ENCODE results near the gene QSOX1. TPM values are rescaled to one million over a fixed set of nuclear protein-coding genes. Genes with fewer than 3 reads are reported as not detected.
A peak's percentile ranks its signal among the peaks of the same experiment; 100 is the strongest.
"Not testable (repeated sequence)": the region's sequence is repeated elsewhere in the genome, so short reads cannot be mapped to it uniquely, and the experiment has no call there.

QSOX1 gene, protein sequence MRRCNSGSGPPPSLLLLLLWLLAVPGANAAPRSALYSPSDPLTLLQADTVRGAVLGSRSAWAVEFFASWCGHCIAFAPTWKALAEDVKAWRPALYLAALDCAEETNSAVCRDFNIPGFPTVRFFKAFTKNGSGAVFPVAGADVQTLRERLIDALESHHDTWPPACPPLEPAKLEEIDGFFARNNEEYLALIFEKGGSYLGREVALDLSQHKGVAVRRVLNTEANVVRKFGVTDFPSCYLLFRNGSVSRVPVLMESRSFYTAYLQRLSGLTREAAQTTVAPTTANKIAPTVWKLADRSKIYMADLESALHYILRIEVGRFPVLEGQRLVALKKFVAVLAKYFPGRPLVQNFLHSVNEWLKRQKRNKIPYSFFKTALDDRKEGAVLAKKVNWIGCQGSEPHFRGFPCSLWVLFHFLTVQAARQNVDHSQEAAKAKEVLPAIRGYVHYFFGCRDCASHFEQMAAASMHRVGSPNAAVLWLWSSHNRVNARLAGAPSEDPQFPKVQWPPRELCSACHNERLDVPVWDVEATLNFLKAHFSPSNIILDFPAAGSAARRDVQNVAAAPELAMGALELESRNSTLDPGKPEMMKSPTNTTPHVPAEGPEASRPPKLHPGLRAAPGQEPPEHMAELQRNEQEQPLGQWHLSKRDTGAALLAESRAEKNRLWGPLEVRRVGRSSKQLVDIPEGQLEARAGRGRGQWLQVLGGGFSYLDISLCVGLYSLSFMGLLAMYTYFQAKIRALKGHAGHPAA
- 270 and 569 TPM in 2 replicates for total RNA-seq (2014; rRNA removed; shearing (Covaris generic); ENCODE audit: low replicate concordance)

DNA sequence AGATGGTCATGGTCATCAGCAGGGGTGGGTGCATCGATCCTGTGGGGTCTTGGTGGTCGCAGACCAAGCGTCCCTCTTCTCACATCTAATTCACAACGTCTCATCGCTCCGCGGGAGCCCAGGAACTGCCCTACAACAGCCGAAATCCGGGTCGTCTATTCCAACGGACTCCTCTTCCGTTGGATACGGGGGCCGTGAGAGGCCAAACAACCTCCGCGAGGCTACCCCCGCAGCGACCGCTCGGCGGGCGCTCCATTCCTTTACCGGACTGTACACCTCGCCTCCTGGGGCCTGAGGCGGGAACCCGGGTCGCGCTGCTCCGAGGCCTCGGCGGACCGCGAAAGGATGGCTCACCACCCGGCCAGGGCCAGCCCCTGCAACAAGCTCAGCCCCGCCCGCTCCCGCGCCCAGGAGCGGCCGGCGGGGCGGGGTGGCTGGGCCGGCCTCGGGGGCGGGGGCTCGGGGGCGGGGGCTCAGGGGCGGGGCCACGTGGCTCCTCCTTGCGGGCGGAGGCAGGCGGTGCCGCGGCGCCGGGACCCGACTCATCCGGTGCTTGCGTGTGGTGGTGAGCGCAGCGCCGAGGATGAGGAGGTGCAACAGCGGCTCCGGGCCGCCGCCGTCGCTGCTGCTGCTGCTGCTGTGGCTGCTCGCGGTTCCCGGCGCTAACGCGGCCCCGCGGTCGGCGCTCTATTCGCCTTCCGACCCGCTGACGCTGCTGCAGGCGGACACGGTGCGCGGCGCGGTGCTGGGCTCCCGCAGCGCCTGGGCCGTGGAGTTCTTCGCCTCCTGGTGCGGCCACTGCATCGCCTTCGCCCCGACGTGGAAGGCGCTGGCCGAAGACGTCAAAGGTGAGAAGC is at the start of gene QSOX1:
QSOX1 (plus strand) TSS at position 545 of the 857 bp plus-strand sequence; CDS start at position 584, 39 bp downstream.
- Histone ChIP-seq H3K4me3 (peak within 1 kb of the TSS; percentile 82), H3K27me3 (no peaks in the 10 kb centered on the region), H3K9me3 (no peaks in the 10 kb centered on the region), H3K36me3 (peaks cover 12% of the 10 kb centered on the region; the same call in 1 of the 2 replicates)
- DNase-seq: peak; percentile 92

DNA sequence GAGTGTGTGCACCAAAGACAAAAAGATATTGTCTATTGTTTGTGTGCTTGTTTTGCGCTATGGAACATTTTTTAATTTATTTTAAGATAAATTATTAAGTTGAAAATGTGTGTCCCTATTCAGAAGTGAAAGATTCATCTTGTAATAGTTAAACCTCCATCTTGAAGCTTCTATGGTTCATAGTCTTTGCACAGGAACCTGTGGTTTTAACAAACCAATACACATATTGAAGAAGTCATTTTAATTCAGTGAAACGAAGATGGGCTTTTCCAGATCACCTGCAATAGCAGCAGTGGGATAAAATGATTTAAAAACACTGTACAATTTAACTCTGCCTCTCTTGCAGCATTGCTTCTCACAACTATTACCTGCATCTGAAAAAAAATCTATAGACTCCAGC is 42.6 kb upstream of the QSOX1 start:
- no peaks in the 10 kb centered on the region for H3K27me3 ChIP-seq
- H3K9me3 ChIP-seq: no peaks in the 10 kb centered on the region
- H3K4me3 ChIP-seq: no peak overlapping the region
- no peak for DNase-seq
- peaks cover 25% of the 10 kb centered on the region for H3K36me3 ChIP-seq

DNA sequence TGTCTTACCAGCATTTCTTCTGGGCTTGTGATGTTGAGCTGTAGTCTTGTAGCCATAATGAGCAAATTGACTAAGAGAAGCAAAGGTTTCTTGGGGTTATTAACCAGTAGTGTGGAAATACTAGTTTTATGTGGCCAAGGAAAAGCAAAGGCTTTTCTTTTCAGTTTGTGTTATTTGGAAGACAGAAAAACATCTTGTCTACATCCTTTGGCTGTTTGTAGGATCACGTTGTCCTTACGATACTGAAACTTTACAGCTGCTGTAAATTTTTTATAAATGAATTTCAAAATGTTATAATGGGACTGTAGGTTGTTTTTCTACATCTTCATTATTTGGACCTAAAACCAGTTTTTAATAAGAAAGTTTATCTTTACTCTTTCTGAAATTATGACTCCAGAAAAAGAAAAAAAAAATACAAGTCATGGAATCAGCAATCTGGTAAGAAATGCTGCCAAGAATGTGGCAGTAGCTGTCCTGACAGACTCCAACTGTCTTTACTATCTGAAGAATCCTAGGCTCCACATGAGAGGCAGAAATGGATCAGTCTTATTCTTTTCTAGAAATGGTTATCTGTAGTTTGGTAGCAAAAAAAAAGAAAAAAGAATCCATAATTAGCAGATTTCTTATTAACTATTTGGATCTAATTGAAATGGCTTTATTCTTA is 41.6 kb upstream of the QSOX1 start:
- no peaks in the 10 kb centered on the region for H3K27me3 ChIP-seq
- no peak for DNase-seq
- H3K36me3 ChIP-seq: peaks cover 25% of the 10 kb centered on the region
- H3K4me3 ChIP-seq: no peak overlapping the region
- no peaks in the 10 kb centered on the region for H3K9me3 ChIP-seq

DNA sequence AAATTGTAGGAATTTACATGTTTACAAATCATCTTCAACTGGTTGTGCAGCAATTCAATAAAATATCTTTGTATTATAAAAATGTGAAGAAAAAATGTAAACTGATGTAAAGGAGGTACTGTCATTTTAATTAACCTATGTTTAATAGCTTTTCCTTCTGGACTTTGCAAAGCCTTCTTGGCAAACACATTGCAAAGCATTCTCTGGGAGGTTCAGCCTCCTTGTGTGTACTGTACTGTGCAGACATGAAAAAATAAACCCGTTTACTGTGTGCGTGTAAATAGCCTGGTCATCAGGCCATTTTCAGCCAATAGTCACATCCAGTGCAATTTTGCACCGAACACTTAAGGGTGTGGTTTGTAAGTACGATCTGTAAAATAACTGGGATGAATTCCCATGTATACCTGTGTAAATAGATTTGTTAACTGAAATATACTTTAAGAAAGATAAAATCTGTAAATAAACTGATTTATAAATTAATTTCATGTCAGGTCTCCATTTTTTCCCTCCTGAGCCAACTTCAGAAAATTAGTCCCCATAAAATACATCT is 40.2 kb upstream of the QSOX1 start:
- DNase-seq: no peak
- peaks cover 22% of the 10 kb centered on the region for H3K36me3 ChIP-seq
- H3K4me3 ChIP-seq: no peak overlapping the region
- H3K9me3 ChIP-seq: no peaks in the 10 kb centered on the region
- no peaks in the 10 kb centered on the region for H3K27me3 ChIP-seq

DNA sequence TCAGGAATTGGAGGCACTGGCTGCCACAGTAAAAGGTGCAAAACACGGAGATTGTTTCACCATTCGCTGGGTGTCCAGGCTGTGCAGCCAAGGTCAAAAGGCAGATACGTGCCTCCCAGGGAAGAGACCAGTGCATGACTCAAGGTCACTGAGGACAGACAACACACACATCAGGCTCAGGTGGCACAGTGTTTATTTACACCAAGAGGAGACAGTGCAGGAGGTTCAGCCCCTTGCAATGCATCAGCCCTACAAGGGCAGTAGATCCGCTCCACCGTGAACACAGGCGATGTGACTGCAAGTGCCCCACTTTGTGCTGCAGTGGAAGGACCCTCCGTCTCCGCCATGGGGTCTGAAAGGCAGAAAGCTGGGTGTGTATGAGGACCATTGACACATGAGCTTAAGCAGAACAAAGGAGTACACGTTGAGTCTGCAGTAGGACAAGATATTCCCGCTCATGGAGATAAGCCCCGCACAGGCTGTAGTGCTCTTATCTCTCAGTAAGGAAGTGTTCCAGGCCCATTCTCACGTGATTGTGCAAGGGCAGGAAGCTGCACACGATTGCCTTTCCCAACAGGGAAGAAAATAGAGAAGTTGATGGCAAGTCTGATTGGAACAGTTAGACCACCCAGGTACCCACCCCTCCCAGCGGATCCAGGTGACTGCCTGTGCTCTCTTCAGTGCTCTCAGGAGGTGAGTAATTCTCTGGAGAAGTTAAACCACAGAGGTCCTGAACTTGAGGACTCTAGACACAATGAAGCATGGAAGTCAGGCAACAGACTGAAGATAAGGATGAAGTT is 37.5 kb upstream of the QSOX1 start:
- no peak overlapping the region for H3K4me3 ChIP-seq
- H3K9me3 ChIP-seq: no peaks in the 10 kb centered on the region
- no peaks in the 10 kb centered on the region; the same call in 1 of the 2 replicates for H3K36me3 ChIP-seq
- H3K27me3 ChIP-seq: no peaks in the 10 kb centered on the region
- DNase-seq: no peak

DNA sequence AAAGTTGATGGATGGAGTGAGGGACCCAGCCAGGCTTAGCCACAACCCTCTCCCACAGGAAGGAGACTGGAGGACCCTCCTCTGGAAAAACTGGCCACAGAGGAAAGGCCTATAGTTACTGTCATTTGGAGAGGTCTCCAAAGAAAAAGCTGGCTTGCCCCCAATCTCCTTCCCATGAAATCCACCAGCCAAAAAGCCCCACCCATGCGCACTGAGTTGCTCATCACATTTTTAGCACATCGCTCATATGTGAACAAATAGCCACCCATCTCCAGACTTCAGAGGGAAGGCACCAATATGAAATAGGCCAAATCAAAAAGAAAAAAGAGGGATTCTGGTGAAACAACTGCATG is 36.9 kb upstream of the QSOX1 start:
- Histone ChIP-seq H3K9me3 (no peaks in the 10 kb centered on the region), H3K4me3 (no peak overlapping the region), H3K36me3 (no peaks in the 10 kb centered on the region; the same call in 1 of the 2 replicates), H3K27me3 (no peaks in the 10 kb centered on the region)
- peak; percentile 85 for DNase-seq

DNA sequence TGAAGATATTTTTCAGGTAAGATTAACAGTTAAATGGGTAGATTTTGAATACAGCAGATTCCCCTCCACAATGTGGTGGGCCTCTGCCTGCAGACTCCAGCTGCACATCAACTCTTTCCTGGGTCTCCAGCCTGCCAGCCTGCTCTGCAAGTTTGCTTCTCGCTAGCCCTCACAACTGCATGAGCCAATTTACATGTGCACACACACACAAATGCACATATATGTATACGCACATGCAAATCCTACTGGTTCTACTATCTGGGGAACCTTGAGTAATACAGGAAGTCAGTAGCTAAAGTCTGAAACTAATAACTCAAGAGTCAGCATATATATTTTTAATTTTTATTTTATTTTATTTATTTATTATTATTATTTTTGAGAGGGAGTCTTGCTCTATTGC is 34.8 kb upstream of the QSOX1 start:
- no peak for DNase-seq
- no peak overlapping the region for H3K4me3 ChIP-seq
- peaks cover 5% of the 10 kb centered on the region for H3K9me3 ChIP-seq
- H3K36me3 ChIP-seq: no peaks in the 10 kb centered on the region; the same call in 1 of the 2 replicates
- no peaks in the 10 kb centered on the region for H3K27me3 ChIP-seq

DNA sequence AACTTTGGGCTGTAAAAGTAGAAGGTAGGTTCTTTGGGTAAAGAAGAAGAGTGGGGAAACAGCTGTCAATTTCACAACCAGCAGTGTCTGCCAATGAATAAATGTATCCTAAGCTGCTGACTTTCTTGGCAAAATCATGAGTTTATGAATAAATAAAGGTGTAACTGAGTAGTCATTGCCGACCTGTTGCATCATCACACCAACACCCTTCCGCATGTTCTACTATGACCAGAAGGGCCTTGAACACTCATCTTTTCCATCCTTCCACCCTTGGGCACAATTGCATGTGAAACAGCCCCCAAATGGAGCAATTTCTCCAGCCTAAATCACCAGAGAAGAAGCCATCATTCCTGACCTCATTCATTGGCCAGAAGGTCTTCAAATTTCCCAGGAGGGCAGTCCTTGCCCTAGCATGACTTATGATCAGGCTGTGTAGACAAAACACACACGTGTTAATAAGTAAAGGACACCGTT is 31.2 kb upstream of the QSOX1 start:
- Histone ChIP-seq H3K36me3 (no peaks in the 10 kb centered on the region), H3K9me3 (peaks cover 5% of the 10 kb centered on the region), H3K27me3 (no peaks in the 10 kb centered on the region), H3K4me3 (no peak overlapping the region)
- DNase-seq: peak; percentile 52

DNA sequence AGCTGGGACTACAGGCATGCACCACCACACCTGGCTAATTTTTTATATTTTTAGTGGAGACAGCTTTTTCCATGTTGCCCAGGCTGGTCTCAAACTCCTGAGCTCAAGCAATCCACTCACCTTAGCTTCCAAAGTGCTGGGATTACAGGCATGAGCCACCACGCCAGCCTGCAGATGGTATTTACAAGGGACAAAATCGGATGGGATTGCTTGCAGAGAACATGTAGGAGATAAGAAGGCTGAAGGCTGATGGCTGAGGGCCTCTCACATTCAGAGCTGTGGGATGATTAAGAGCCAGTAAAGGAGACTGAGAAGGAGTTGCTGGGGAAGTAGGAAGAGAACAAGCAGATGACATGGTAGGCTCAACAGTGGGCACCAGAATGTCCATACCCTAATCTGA is 24.0 kb upstream of the QSOX1 start:
- Histone ChIP-seq H3K9me3 (no peaks in the 10 kb centered on the region), H3K4me3 (no peak overlapping the region), H3K36me3 (no peaks in the 10 kb centered on the region), H3K27me3 (no peaks in the 10 kb centered on the region)
- DNase-seq: no peak

DNA sequence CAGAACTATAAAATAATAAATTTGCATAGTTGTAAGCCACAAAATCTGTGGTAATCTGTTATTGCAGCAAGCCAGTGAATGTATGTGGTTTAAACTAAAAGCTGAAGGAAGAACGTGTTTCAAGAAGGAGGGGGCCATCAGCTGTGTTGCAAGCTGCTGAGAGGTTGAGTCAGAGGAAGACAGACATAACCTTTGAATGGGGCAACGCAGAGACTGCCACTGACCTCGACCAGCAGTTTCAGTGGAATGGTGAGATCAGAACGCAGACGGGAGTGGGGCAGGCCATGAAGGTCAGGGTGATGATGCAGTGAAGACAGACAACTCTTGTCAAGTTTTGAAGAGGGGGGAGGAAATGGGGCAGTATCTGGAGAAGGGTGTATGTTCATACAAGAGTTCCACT is 23.2 kb upstream of the QSOX1 start:
- Histone ChIP-seq H3K36me3 (no peaks in the 10 kb centered on the region), H3K9me3 (no peaks in the 10 kb centered on the region), H3K27me3 (no peaks in the 10 kb centered on the region), H3K4me3 (no peak overlapping the region)
- DNase-seq: peak; percentile 19

DNA sequence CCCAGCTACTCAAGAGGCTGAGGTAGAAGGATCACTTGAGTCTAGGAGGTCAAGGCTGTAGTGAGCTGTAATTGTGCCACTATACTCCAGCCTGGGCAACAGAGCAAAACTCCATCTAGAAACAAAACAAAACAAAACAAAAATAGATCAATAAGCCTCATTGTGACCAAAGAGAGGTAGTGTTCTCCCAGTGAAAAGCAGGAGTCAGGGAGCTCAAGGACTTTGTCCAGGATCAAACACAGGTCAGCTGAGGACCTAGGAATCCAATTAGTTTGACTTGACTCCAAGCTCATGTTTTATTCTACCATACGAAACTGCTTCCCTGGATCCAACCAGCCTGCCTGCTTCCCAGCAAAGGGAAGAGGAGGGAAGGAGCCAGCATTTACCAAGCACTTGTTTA is 21.5 kb upstream of the QSOX1 start:
- Histone ChIP-seq H3K4me3 (no peak overlapping the region), H3K27me3 (no peaks in the 10 kb centered on the region), H3K9me3 (no peaks in the 10 kb centered on the region), H3K36me3 (no peaks in the 10 kb centered on the region)
- DNase-seq: no peak

DNA sequence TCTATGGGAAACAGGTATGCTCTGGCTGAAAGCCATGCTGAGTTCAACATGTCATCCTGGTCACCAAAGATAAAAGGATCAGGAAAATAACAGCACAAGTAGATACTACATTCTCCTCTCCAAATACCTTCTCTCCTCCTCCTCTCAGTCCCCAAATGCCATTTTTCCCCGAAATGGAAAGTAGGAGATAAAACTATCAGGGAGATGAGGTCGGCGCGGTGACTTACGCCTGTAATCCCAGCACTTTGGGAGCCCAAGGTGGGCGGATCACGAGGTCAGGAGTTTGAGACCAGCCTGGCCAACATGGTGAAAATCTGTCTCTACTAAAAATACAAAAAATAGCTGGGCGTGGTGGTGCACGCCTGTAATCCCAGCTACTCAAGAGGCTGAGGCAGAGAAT is 21.0 kb upstream of the QSOX1 start:
- not testable (repeated sequence) for DNase-seq, H3K9me3 ChIP-seq, H3K4me3 ChIP-seq, H3K27me3 ChIP-seq, H3K36me3 ChIP-seq

DNA sequence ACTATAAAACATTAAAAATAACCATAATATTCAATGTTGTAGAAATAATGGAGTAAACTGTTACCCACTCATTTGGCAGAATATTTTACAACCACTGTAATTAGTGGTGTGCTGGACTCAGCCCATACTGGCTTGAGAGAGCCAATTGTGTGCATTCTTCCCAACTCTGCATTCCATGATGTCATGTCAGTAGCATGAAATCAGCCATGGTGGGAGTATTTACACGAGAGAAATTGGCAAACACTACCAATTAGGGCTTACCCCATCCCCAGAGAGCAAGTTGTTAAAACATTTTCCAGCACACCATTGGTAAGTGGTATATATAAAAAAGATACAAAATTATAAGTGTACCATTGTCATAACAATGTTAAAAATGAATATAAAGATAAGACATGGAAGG is 19.1 kb upstream of the QSOX1 start:
- Histone ChIP-seq H3K36me3 (no peaks in the 10 kb centered on the region), H3K9me3 (no peaks in the 10 kb centered on the region), H3K4me3 (no peak overlapping the region), H3K27me3 (no peaks in the 10 kb centered on the region)
- DNase-seq: no peak

DNA sequence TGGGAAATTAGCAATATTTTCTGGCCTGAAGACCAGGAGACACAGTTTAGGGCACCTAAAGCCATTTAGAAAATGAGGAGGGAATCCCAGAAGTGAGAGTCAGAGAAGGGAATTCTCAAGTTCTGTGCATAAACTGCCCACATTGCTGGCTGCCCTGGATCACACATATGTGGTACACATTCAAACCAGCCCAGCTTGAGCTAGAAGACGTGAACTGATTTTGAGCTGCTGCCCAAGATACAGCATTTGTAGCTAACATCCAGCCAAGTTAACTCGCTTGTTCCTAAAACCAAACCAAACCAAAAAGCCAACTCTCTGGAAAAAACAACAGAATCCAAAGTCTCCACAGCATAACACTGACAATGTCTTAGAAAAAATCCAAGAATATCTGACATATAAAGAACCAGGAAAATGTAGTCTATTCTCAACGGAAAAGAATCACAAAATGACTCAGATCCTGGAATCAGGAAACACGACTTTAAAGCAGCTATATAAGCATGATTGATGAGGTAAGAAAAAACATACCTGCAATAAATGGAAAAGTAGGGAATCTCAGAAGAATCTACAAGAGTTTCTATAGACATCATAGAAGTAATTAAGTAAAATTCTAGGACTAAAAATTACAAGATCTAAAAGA is 18.2 kb upstream of the QSOX1 start:
- H3K36me3 ChIP-seq: no peaks in the 10 kb centered on the region
- no peak for DNase-seq
- no peak overlapping the region for H3K4me3 ChIP-seq
- H3K9me3 ChIP-seq: no peaks in the 10 kb centered on the region
- no peaks in the 10 kb centered on the region for H3K27me3 ChIP-seq

DNA sequence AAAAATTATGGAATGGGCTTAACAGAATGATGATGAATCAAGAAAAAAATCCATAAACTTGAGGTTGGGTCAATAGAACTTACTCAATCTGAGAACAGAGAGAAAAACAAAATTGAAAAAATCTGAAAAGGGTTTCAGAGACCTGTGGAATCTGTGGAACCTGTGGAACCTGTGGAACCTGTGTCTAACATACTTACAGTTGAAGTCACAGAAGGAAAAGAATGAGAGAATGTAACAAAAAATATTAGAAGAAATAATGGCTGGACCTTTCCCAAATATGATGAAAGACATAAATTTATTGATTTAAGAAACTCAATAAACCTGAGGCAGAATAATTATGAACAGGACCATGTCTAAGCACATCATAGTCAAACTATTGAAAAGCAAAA is 17.7 kb upstream of the QSOX1 start:
- no peak for DNase-seq
- no peaks in the 10 kb centered on the region for H3K36me3 ChIP-seq
- H3K9me3 ChIP-seq: no peaks in the 10 kb centered on the region
- H3K4me3 ChIP-seq: no peak overlapping the region
- H3K27me3 ChIP-seq: no peaks in the 10 kb centered on the region

Data from MG63 (cell line).